Renal cortex interstitium (tissue), 11 donors: Measurements from ENCODE around the gene C1QTNF9B. TPM values are rescaled to one million over a fixed set of nuclear protein-coding genes. Genes with fewer than 3 reads are reported as not detected.

Source experiments
- DNase-seq, 11 donors: peaks; one replicate each; pipeline ENCODE4 v3.0.0-alpha.2; 2013; ENCODE audit warnings: low read depth in 9 of 11, low spot score in 4 of 11; ENCODE audit errors: extremely low read depth in 1 of 11
- polyA plus RNA-seq, 3 donors: library from polyadenylated mRNA; unstranded; fragments of 120-200 nt; gene quantifications; one replicate each; pipeline ENCODE4 v1.2.1, GENCODE V29; 2013; ENCODE audit not compliant: insufficient read length in 3 of 3

The C1QTNF9B gene
- polyA plus RNA-seq, 3 donors: 0.83 to 0.95 (median 0.87) TPM

DNA sequence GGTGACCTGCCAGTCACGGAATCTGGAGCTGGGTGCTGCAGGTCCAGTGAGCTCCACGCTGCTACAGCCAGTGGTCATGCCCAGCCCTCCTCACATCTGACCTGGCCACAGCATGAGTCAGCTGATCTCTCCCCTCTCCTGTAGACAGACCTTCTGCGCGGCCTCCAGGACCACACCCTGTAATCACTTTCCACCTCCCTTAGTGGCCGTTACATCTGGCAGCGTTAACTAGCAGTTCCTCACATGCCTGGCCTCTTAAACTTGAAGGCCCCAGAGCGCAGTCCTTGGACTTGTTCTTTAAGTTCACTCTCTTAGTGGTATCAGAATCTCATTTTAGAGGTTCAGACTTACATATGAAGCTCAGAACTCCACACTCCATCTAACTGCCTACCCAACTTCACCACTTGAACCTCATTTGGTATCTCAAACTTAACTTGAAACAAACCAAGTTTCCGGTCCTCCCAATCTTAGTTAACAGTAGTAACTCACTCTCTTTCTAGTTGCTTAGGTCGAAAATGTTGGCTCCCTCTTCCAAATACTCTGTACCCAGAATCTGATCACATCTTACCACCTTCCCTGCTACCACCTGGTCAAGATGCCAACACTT is 30.8 kb downstream of the C1QTNF9B start:
- DNase-seq: no peak

DNA sequence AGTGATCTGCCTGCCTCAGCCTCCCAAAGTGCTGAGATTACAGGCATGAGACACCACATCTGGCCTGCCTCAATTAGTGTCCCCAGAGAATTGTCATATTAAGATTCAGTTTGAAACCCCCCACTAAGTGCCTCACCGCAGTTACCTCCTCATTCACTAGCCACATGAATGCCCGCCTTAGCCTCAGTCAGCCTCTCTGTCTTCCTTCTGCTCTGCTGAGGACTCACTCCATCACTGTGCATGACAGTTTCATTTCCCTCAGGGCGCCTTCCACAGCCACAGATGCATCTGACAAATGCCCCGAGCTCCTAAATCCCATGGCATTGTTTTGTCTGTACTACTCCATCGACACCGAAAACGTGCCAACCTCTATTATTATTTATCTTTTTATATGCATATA is 31.4 kb downstream of the C1QTNF9B start:
- no peak for DNase-seq

DNA sequence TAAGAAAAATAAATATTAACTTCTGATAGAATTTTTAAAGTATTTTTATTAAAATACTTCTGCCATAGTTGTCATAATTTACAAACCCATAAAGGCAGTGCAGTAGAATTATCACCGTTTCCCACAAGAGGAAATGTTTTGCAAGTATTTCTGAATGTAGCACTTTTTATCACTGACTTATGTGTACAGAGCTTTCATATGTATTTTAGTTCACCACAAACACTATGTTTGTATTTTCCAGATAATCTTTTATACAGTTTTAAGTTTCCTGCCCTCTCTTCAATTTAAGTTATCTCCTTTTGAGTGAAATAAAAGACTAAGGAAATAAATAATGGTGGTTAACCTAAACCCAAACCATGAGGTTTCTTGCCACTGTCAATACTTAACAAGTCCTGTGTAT is 32.3 kb downstream of the C1QTNF9B start:
- no peak for DNase-seq

DNA sequence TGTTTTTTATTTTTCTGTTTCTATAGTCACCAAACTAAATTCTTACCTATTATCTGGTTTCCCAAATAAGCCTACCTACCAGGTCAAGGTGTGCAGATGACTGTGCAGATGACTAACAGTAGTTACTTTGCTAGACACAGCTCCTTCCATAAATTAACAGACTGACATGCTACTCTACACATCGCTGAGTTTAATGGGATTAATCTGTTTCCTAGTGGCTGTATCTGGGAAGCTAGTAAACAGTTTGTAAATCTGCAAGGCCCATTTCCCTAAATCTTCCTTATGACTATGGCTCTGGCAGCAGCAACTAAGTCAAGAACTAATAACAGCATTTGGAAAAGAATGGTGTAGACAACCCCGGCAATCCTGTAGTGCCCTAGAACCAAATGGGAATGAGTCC is 36.0 kb downstream of the C1QTNF9B start:
- peak in 5 of 11 donors; percentile 17 to 59 (median 42) for DNase-seq

DNA sequence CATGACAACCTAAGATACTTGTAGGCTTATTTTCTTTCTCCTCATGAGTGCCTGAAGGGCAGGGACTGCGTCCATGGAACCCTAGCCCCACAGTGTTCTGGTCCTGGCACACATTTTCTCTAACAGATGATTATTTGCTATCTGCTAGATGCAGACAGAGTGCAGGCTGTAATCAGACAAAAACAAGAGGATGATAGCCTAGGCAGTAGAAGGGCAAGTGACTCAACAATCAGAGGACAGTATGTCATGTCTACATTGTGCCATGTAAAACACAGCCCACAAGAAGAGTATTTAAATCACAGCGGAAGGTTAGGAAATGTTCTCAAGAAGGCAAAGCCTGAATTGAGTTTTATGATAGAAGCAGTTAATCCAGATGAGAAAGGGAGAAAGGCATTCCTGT is 37.4 kb downstream of the C1QTNF9B start:
- DNase-seq: no peak

DNA sequence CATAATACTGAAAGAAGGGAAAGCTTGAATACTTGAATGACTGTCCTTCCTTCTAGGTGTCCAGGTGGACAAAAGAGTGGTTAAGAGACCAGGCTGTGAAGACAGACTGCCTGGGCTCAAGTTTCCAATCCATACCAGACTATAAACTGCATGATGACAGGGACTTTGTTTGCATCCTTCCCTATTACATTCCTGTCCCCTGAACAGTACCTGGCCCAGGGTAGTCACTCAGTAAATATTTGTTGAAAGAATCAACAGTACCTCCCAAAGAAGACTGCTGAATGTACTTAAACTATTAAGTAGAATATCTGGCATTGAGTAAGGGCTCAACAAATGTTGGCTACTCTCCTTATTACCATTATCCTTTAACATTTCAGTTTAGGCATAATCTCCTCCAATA is 37.8 kb downstream of the C1QTNF9B start:
- DNase-seq: no peak

DNA sequence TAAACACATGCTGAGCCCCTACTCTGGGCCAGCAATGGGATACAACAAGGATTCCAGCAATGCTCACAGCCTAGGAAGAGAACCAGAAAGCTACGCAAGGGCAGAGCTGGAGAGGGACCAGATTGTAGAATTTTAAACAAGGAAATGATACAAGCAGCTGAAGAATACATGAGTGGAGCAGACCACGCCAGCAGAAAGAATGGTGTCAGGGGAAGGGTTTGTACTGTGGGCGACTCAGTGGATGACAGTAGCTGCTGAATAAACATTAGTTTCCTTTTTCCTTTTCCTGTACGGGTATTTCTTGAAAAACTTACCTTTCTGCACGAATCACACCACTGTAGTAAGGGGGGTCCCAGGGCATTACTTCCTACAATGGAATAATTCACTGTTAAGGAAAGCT is 38.8 kb downstream of the C1QTNF9B start:
- DNase-seq: no peak

DNA sequence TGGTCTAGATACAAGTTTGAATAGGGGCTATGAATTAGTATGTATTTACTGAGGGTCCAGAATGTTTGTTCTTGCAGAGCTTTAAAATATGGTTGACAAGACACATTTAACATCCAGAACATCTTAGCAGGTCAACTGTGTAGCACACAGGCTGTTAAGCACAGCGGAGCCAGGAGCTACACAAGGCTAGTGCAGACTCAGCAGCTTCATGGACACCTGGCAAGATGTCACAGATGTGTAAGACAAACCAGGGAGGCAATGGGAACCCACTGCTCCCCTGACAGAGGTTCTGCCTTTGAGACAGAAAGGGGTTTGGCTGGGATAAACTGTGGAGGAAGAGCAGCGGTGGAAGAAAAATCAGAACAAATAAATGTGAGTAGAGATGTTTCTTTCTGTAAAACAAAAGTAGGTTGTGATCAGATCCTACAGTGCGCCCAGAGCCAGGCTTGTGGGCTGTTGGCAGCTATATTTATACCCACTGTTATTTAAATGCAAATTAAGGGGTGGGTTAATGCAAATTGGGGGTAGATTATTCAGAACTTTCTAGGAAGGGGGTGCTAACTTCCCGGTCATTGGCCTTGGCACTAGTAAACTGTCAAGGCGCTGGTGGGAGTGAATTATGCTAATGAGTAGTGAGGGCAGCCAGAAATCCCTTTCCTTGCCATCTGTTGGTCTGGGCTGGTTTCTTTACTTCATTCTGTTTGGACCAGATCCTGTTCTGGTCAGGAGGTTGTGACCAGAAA is 41.1 kb downstream of the C1QTNF9B start:
- DNase-seq: no peak

DNA sequence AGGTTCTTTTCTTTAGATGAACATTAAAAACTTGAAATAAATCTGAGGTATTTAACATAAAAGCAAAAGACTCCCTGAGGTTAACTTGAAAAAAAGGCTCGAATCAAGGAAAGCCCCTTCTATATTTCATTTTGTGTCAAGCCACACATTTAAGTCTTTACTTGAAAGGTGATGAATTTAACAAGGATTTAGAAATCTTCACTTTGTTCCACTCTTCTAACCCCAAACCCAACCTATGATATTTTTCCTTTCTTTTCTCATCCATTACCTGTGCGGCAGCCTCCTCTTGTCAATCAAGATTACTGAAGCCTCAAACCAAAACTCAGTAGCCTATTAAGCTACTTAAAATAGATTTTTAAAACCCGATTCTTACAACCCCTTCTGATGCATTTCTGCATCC is 41.9 kb downstream of the C1QTNF9B start:
- no peak for DNase-seq

DNA sequence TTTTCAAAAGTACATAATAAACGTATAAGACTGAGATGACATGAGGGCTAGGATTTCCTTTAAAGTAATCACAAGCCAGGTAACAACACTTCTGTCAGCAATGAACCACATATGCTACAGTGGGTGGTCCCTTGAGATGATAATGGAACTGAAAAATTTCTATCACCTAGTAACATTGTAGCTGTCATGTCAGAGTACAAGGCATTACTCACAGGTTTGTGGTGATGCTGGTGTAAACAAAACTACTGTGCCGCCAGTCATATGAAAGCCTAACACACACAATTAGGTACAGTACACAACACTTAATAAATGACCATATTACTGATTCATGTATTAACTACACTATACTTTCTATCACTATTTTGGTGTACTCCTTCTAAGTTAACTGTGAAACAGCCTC is 45.0 kb downstream of the C1QTNF9B start:
- no peak for DNase-seq

DNA sequence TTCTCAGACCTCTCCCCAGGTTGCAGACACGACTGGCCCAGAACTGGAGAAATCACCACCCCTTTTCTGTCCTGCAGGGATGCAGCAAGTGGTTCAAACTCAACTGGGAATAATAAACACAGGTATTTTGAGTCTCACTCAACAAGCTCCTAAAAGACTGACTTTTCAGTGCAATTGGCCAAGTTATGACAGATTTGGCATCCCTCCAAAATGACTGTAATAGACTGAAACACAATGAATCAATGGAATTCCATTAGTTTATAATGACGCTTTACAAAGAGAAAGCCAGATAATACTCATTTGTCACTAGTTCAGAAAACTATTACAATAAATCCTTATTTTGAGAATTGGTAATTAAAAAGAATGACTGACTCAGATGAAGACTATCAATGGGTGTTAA is 46.2 kb downstream of the C1QTNF9B start:
- no peak for DNase-seq

DNA sequence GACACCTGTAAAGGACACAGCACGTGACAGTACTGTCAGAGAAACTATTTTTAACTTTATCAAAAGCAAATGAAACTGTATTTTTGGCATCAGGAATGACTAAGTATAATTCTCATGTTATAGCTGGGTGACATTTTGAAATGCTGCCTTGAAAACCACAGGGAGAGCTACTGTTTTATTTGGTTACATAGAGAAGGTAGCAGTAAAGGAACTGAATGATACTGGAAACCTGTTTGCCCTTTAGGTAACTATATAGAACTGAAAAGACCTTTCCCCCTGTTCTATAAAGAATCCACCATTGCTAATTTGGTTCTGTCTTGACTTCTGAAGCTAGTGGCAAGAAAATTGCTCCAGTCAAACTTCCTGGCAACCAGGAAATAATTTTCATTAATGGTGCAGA is 47.2 kb downstream of the C1QTNF9B start:
- no peak for DNase-seq

DNA sequence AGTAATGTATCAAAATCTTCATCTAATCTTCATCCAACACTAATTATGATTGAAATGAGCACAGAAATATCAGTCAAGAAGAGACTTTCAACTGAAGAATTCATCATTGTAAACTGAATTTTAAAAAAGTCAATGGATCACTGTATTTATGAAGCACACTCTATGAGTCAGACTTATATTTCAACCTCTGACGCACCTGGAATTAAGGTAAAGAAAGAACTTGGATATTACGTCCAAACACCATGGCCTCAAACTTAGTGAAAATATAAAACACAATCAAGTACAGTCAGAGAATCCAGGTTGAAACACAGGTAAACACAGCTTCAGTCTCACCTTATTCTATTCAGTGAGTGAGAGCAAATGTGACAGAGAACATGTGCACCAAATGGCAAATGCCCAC is 47.6 kb downstream of the C1QTNF9B start:
- DNase-seq: no peak

DNA sequence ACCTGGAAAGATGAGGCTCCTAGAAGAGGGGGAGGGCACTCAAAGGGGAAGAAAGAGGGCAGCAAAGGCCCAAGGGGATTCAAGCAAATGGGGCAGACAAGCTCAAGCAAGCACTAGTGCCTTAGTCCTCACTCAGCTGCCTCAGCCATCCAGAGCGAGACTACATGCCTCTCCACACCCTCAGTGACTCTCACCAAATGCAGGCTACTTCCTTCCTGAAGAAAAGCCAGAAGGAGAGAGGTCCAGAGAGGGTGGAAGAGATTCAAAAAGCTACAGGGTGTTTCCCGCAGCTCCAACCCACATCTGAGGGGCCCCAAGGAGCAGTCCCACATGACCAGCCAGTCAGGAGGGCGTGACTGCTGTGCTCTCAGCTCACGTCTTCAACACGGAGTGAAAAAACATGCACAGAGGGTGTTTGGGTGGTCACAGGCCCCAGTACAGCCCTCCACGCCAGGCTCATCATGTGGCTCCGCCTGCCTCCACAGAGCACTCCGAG is 48.6 kb downstream of the C1QTNF9B start:
- no peak for DNase-seq

DNA sequence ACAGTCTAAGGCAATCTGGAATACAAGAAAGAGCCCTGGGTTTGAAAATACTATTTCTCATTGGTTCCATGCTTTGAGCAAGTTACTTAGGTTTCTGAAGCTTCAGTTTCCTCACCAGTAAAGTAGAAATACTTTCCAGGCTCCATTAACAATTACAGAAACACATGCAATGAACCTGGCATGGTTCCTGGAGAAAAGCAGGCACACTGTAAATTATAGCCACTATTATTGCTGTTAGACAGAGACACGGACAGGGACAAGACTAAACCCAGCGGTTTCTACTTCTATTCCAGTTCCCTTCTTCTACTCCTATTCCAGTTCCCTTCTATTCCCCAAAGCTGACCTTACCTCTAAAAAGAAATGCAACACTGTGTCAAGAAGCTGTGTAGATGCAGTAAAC is 49.3 kb downstream of the C1QTNF9B start:
- no peak for DNase-seq

DNA sequence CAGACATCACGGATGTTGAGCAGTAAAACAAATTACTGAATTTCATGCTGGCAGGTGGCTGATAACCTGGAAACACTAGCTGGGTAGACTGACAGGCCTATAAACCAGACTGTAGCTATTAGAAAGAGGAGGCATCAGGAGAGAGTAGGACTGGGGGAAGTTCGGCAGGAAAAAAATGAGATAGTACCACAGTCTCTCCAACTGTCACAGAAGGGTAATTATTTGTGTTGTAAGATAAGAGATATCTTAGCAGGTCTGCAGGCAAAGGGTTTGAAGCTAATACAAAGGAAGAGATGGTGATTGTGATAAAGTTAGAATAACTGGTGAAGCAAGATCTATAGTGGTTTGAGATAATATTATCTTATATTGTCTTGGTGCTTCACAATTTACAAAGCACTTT is 49.8 kb downstream of the C1QTNF9B start:
- no peak for DNase-seq

DNA sequence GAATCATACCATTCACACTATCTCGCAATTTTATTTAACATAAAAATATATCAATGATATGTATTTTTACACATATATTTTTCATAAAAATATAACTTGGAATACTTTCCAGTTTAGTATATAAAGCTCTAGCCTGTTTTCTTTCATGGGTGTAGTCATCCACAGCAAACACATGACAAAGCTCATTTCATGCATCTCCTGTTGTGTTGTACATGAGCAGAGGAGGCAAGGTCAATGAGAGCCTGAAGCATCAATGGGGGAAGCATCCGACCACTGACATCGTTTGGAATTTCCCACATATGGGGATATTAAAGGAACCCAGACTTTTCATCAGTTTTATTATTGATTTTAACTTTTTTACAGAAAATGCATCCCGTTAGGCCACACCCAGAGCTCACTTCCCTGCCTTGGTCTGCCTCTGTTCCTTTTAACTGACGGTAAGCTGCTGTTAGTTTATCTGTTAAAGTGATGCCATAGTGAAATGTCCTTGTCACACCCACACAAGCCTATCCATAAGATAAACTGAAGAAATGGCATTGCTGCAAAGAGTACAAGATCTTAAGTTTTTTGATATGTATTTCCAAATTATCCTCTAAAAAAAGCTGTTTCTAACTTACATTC is 52.1 kb downstream of the C1QTNF9B start:
- DNase-seq: no peak

DNA sequence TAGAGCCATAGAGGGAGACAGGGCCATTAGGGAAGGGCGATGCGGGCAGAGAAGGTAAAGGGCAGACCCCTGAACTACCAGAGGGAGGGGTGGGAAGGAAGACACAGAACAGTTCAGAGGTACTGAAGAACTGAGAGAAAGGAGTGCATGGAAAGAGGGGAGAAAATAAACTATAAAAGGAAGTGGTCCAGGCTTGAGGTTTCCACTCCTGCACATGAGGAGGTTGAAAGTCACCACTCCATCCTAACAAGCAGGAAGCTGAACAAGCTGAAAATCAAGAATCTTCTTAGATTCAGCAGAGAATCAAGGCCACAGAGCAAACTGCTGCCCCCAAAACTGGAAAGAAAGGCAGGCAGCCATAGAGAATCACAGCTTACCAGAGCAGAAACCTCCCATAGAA is 53.2 kb downstream of the C1QTNF9B start:
- DNase-seq: no peak

DNA sequence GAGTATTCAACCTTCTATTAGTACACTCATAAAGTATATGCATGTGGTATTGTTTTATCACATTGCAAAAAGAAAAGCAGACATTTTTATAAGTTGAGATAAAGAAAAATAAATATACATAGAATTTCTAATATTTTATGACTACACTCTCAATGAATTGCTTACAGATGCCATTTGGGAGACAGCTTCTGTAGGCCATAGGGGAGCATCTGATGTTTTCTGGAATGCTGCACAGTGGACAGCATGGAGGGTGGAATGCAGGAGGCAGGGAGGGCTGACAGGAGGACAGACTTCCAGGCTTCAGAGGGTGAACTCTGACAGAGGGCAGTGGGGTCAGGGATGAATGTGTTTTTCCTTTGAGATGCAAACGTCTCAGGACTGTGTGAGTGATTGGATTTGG is 53.9 kb downstream of the C1QTNF9B start:
- no peak for DNase-seq

DNA sequence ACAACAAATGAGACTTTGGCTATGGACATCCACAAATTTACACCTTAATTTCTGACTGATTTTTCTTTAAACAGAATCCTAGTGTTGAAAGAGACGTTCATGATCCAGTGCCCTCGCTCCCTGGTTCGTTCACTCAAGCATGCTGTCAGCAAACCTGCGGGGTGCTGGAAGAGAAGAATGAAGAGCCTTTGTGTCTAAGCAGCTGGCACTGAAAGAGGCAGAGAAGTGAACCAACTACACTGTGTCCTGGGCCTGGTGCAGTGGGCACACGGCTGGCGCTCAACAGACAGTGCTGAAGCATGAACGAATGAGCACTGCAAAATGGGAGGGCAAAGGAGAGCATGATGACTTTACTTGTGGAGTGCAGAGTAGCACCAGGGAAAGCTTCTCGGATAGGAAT is 54.9 kb downstream of the C1QTNF9B start:
- DNase-seq: no peak
